Small intestine (tissue), 16 donors: ENCODE data around the gene B3GNT4. TPM values are rescaled to one million over a fixed set of nuclear protein-coding genes. Genes with fewer than 3 reads are reported as not detected.

ENCODE experiments used
- DNase-seq, 2 donors: peaks; one replicate each; pipeline versions ENCODE4 v3.0.0 to v3.0.0-alpha.2; 2013
- FAIRE-seq: peaks from 2 replicates; lab custom pipeline; 2012; peaks lifted over from hg19 to GRCh38; lab: Jason Lieb, UNC
- H3K27ac ChIP-seq, 3 donors: one replicate each; pipeline ENCODE4 v1.5.1; 2013; ENCODE audit warnings: low read length in 2 of 3, mild to moderate bottlenecking in 2 of 3, control low read depth in 1 of 3, inconsistent platforms in 1 of 3, low read depth in 1 of 3, moderate library complexity in 1 of 3
- H3K27me3 ChIP-seq, 3 donors: one replicate each; pipeline ENCODE4 v1.6.1; 2013; ENCODE audit warnings: low read length in 3 of 3, inconsistent platforms in 1 of 3; ENCODE audit not compliant: control insufficient read depth in 3 of 3, insufficient read depth in 3 of 3
- H3K36me3 ChIP-seq, 3 donors: one replicate each; pipeline ENCODE4 v1.6.1; 2013; ENCODE audit warnings: low read length in 3 of 3, inconsistent platforms in 1 of 3, low read depth in 1 of 3, mild to moderate bottlenecking in 1 of 3, moderate library complexity in 1 of 3; ENCODE audit not compliant: control insufficient read depth in 3 of 3, insufficient read depth in 2 of 3
- H3K4me1 ChIP-seq, 3 donors: one replicate each; pipeline ENCODE4 v1.6.1; 2013; ENCODE audit warnings: low read length in 2 of 3, inconsistent platforms in 1 of 3, low read depth in 1 of 3, mild to moderate bottlenecking in 1 of 3, moderate library complexity in 1 of 3; ENCODE audit not compliant: control insufficient read depth in 3 of 3, insufficient read depth in 2 of 3
- H3K4me3 ChIP-seq, 3 donors: one replicate each; pipeline ENCODE4 v1.5.1; 2013; ENCODE audit warnings: low read length in 3 of 3, control low read depth in 1 of 3, inconsistent platforms in 1 of 3, low read depth in 1 of 3, mild to moderate bottlenecking in 1 of 3, moderate library complexity in 1 of 3
- H3K9me3 ChIP-seq, 2 donors: one replicate each; pipeline ENCODE4 v1.6.1; 2013; ENCODE audit warnings: low read depth in 1 of 2, low read length in 1 of 2; ENCODE audit not compliant: control insufficient read depth in 2 of 2, insufficient read depth in 1 of 2
- WGBS, 3 donors: extraction: QIAGEN DNeasy Blood & Tissue Kit; methylation state at CpG; one replicate each; pipeline ENCODE4 v1.1.7; 2013; 5-methylcytosine and 5-hydroxymethylcytosine counted together
- long read RNA-seq, 10 donors: transcript quantifications; one replicate each; lab custom pipeline, GENCODE V29; 2026
- polyA plus RNA-seq, 4 donors: library from polyadenylated mRNA; stranded (reverse) in 3 of 4; unstranded in 1 of 4; fragments of 200-250 nt in 3 of 4; fragments of 120-200 nt in 1 of 4; gene quantifications; one replicate each; pipeline versions ENCODE4 v1.2.1 to v1.2.3, GENCODE V29; 2013
- donor health status: healthy with polysubstance abuse.
- donor health status: control.
- donor health status: control.
- donor health status: Bipolar disorder and iron deficiency.
- donor health status: healthy.

The B3GNT4 gene
- polyA plus RNA-seq: under 1 TPM; 0.27 to 0.99 (median 0.57) TPM
- long read RNA-seq, donor 1, partial matches to known transcripts: 0 of 1 reads
- long read RNA-seq, donor 1, other reads (novel, unspliced or antisense): 0 of 1 reads
- long read RNA-seq, donor 2: 0 reads
- long read RNA-seq, donor 3: 0 reads
- long read RNA-seq, donor 4: 0 reads
- long read RNA-seq, donor 5: 0 reads
- long read RNA-seq, donor 6: 0 reads
- long read RNA-seq, donor 7: 0 reads
- long read RNA-seq, donor 8: 0 reads
- long read RNA-seq, donor 9: 0 reads
- long read RNA-seq, donor 10, partial matches to known transcripts: 0 of 34 reads
- long read RNA-seq, donor 10, other reads (novel, unspliced or antisense): 34 of 34 reads

DNA sequence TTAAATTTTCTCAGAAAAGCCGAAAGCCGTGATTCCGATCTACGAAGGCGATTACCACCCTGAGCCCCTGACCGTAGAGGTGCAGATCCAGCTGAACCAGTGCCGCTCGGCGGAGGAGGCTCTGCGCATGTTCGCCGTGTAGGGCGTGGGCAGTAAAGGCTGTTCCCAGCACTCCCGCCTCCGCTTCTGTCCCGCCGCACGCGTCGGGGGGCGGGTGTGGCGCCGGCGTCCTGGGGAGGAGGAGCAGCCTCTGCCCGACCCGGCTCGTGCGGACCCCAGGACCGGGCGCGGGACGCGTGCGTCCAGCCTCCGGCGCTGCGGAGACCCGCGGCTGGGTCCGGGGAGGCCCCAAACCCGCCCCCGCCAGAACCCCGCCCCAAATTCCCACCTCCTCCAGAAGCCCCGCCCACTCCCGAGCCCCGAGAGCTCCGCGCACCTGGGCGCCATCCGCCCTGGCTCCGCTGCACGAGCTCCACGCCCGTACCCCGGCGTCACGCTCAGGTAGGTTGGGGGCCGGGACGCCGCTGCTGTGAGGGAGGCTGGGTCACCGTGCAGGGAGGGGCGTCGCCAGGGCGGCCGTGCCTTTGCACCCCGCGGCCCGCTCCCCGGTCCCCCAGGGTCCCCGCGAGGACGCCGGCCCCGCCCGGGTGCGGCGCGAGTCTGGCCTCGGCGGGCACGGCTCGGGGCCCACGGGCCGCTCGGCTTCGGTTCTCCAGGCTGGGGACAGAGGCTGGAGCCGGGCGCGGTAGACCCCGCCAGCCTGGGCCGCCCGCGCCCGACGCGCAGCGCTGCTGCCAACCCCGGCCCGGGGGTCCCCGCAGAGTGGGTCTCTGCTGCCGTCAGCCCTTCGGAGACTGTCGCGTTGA is at the start of gene B3GNT4:
B3GNT4 (plus strand) TSS at position 409 of the 866 bp plus-strand sequence. CDS start 910 bp downstream, outside the sequence.
- Histone ChIP-seq H3K27ac (no peak within 1 kb of the TSS), H3K9me3 (no peaks in the 10 kb centered on the region), H3K4me3 (peak within 1 kb of the TSS; percentile 20 to 64 (median 26)), H3K36me3 (peaks cover 10 to 28% (median 12%) of the 10 kb centered on the region in 3 donors), H3K4me1 (peaks cover 0 to 22% (median 2%) of the 10 kb centered on the region in 3 donors), H3K27me3 (peaks cover 6 to 35% (median 7%) of the 10 kb centered on the region in 3 donors)
- peak; percentile 74 to 85 for DNase-seq
- WGBS, 3 donors: 0% methylated on average over 54 to 104 of the region's 104 CpGs
- no peak for FAIRE-seq

DNA sequence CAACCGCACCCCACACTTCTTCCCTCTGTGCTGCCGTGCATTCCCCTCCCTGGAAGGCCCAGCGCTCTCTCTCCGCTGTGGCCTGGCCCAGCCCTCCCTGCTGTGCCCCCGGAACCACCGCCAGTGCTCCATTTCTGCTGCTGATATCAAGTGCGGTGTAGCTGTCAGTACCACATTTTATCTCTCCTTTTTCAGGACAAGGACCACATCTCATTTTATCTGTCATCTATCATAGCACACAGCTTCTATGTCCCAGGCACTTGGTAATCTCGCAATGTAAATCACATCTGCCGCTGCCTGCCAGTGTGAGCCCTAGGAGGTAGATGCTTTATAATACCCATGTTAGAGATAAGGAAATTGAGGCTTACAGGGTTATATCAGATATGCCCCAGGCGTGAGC is 47.8 kb upstream of the B3GNT4 start:
- Histone ChIP-seq H3K27ac (no peak overlapping the region), H3K27me3 (no peaks in the 10 kb centered on the region), H3K9me3 (no peaks in the 10 kb centered on the region), H3K4me3 (no peak overlapping the region), H3K4me1 (no peaks in the 10 kb centered on the region), H3K36me3 (no peaks in the 10 kb centered on the region)
- DNase-seq (no peak), FAIRE-seq (no peak)
- WGBS, 3 donors: 84 to 95% (median 94%) methylated on average over 10 of the region's 10 CpGs

DNA sequence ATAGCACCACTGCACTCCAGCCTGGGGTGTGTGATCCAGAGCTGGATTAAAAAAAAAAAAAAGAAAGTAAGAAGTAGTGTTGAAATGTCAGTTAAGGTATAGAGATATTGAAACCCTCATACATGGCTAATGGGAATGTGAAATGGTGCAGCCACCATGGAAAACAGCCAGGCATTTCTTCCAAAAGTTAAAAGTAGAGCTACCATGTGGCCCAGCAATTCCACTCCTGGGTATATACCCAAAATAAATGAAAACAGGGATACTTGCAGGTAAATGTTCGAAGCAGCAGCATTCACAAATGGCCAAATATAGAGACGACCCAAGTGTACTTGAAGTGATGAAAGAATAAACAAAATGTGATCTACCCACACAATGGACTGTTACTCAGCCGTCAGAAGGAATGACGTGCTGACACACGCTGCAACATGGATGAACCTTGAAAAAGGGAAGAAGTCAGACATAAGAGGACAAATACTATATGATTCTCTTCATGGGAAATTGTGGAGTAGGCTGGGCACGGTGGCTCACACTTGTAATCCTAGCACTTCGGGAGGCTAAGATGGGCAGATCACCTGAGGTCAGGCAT is 44.7 kb upstream of the B3GNT4 start:
- no peak overlapping the region for H3K27ac ChIP-seq
- 91 to 92% (median 91%) methylated on average over 7 of the region's 7 CpGs for WGBS, 3 donors
- H3K36me3 ChIP-seq: no peaks in the 10 kb centered on the region
- DNase-seq (no peak), FAIRE-seq (no peak)
- H3K9me3 ChIP-seq: no peaks in the 10 kb centered on the region
- no peak overlapping the region for H3K4me3 ChIP-seq
- no peaks in the 10 kb centered on the region for H3K27me3 ChIP-seq
- no peaks in the 10 kb centered on the region for H3K4me1 ChIP-seq

DNA sequence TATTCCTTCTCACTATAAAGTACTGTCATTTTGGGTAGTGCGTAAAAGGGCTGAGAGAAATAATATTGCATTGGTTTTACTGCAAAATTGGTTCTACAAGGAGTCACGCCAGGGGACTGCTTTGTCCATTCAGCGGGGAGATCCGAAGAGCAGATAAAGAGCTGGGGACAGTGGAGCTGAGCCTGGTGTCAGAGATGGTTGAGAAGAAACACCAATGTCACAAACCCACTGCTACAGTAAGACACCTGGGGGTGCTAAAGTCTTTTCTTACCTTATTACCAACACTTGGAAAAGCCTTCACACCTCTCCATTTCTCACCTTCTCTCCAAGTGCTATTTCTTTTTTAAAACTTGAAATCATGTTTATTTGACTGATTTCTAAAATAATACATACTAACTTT is 43.6 kb upstream of the B3GNT4 start:
- WGBS, 3 donors: 64 to 72% (median 71%) methylated on average over 4 of the region's 4 CpGs
- FAIRE-seq: no peak

DNA sequence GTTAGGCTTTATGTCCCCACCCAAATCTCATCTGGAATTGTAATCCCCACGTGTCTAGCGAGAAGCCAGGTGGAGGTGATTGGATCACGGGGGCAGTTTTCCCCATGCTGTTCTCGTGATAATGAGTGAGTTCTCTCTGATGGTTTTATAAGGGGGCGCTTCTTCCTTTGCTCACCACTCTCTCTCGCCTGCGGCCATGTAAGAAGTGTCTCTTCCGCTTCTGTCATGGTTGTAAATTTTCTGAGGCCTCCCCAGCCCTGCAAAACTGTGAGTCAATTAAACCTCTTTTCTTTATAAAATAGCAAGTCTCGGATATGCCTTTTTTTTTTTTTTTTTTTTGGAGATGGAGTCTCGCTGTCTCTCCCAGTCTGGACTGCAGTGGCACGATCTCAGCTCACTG is 42.7 kb upstream of the B3GNT4 start:
- Histone ChIP-seq H3K36me3 (no peaks in the 10 kb centered on the region), H3K4me1 (no peaks in the 10 kb centered on the region), H3K9me3 (no peaks in the 10 kb centered on the region), H3K27me3 (no peaks in the 10 kb centered on the region), H3K4me3 (no peak overlapping the region), H3K27ac (no peak overlapping the region)
- 88 to 93% (median 89%) methylated on average over 11 of the region's 11 CpGs for WGBS, 3 donors
- FAIRE-seq (no peak), DNase-seq (no peak)

More for the DNA sequence above, 43.6 kb upstream of the B3GNT4 start:
- no peak for DNase-seq
- H3K4me3 ChIP-seq: no peak overlapping the region
- H3K9me3 ChIP-seq: no peaks in the 10 kb centered on the region
- no peaks in the 10 kb centered on the region for H3K27me3 ChIP-seq
- no peaks in the 10 kb centered on the region for H3K36me3 ChIP-seq
- no peaks in the 10 kb centered on the region for H3K4me1 ChIP-seq
- H3K27ac ChIP-seq: no peak overlapping the region

DNA sequence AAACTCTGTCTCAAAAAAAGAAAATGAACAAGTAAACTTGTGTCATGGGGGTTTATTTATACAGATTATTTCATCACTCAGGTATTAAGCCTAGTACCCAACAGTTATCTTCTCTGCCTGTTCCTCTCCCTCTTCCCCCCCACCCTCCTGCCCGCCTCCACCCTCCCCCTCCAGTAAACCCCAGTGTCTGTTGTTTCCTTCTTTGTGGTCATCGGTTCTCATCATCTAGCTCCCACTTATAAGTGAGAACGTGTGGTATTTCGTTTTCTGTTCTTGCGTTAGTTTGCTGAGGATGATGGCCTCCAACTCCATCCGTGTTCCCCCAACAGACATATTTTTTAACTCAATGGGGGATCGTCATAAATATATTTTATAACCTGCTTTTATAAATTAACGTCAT is 41.8 kb upstream of the B3GNT4 start:
- Histone ChIP-seq H3K27me3 (no peaks in the 10 kb centered on the region), H3K9me3 (no peaks in the 10 kb centered on the region), H3K4me3 (no peak overlapping the region), H3K27ac (no peak overlapping the region), H3K4me1 (no peaks in the 10 kb centered on the region), H3K36me3 (no peaks in the 10 kb centered on the region)
- DNase-seq (peak in 1 of 2 donors; percentile 31), FAIRE-seq (no peak)
- 54 to 85% (median 66%) methylated on average over 8 of the region's 8 CpGs for WGBS, 3 donors

DNA sequence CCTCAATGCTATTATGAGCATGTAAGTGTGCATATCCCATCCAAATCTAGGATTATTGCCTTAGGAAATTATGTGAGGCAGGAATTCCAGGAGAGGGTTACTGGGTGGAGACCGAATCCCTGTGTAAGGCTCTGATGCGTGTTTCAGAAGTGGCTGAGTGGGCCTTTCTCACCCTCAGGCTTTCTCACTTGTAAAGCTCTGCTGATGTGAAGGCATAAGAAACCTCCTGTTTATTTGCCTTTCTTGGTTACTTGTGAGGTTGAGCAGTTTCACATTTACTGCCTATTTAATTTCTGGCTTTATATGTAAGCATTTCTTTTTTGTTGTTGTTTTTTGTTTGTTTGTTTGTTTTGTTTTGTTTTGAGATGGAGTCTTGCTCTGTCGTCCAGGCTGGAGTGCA is 40.5 kb upstream of the B3GNT4 start:
- DNase-seq (no peak), FAIRE-seq (no peak)
- peaks cover 0 to 5% (median 0%) of the 10 kb centered on the region in 3 donors for H3K4me1 ChIP-seq
- no peak overlapping the region for H3K4me3 ChIP-seq
- H3K27ac ChIP-seq: no peak overlapping the region
- WGBS, 3 donors: 78 to 93% (median 79%) methylated on average over 3 of the region's 3 CpGs
- H3K9me3 ChIP-seq: no peaks in the 10 kb centered on the region
- no peaks in the 10 kb centered on the region for H3K27me3 ChIP-seq
- H3K36me3 ChIP-seq: no peaks in the 10 kb centered on the region
